Uterus (tissue), 2 donors: ENCODE measurements around the gene TSSK2.

ENCODE experiments used
- POLR2A ChIP-seq, 2 donors: fragments of 450-650 bp; IDR thresholded peaks; one replicate each; pipeline ENCODE4 v1.6.1; 2016; ENCODE audit warnings: antibody characterized with exemption in 2 of 2, mild to moderate bottlenecking in 1 of 2, moderate library complexity in 1 of 2
- TF ChIP-seq, protein P1 (sequence below), 4 experiments: fragments of 200-600 bp in 2 of 4; fragments of 450-650 bp in 2 of 4; sonication (generic) in 2 of 4; IDR thresholded peaks; one replicate each; pipeline ENCODE4 v1.5.1; 2016 to 2019; ENCODE audit warnings: antibody characterized with exemption in 4 of 4, mild to moderate bottlenecking in 2 of 4, moderate library complexity in 1 of 4

DNA sequence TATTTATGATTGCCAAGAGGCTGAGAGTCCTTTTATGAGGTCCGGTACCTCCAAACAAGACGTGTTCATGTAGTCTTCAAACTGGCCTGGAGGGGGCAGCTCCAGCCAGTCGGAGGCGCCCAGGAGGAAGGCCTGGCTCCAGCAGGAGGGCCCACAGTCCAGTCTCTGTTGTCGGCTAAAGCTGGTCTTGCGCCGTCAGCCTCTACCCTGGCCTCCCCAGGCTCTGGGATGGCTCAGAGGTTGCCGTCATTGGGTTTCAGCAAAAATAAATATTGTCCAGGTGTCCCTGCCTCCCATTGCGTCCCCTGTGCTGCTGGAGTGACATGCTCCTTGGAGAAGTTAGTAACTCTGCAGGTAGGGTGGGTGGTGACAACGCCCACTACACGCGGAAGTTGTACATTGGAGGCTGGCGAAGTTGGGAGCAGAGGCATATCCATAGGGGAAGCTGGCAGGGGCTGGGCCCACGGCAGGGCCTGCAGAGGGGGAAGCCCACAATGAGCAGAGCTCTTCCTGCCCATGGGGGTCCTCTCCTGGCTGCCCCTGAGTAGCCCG, 48.5 kb downstream of the TSSK2 start:
- TF ChIP-seq, protein P1, sequence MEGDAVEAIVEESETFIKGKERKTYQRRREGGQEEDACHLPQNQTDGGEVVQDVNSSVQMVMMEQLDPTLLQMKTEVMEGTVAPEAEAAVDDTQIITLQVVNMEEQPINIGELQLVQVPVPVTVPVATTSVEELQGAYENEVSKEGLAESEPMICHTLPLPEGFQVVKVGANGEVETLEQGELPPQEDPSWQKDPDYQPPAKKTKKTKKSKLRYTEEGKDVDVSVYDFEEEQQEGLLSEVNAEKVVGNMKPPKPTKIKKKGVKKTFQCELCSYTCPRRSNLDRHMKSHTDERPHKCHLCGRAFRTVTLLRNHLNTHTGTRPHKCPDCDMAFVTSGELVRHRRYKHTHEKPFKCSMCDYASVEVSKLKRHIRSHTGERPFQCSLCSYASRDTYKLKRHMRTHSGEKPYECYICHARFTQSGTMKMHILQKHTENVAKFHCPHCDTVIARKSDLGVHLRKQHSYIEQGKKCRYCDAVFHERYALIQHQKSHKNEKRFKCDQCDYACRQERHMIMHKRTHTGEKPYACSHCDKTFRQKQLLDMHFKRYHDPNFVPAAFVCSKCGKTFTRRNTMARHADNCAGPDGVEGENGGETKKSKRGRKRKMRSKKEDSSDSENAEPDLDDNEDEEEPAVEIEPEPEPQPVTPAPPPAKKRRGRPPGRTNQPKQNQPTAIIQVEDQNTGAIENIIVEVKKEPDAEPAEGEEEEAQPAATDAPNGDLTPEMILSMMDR (IDR thresholded peaks at IDR 0.05): peak; percentile 59 to 77 (median 73)
- TF ChIP-seq POLR2A (IDR thresholded peaks at IDR 0.05): no peak
